Hepatocyte (in vitro differentiated cells): ENCODE measurements around the gene XYLT1. TPM values are rescaled to one million over a fixed set of nuclear protein-coding genes. Genes with fewer than 3 reads are reported as not detected.

Experiments used
- DNase-seq: peaks from one replicate; pipeline ENCODE4 v3.0.0-alpha.2; 2016; ENCODE audit warnings: low spot score
- H2AFZ ChIP-seq: fragments of 200-600 bp; sonication (generic); 2 replicates; pipeline ENCODE4 v1.6.0; 2016; ENCODE audit warnings: antibody characterized with exemption, mild to moderate bottlenecking
- H3K27ac ChIP-seq: fragments of 200-600 bp; sonication (generic); 2 replicates; pipeline ENCODE4 v1.5.1; 2016; ENCODE audit warnings: mild to moderate bottlenecking
- H3K27me3 ChIP-seq: fragments of 200-600 bp; sonication (generic); 2 replicates; pipeline ENCODE4 v1.6.1; 2016
- H3K36me3 ChIP-seq: fragments of 200-600 bp; sonication (generic); replicated peaks from 2 replicates; pipeline ENCODE4 v1.5.1; 2016; ENCODE audit warnings: low read depth; ENCODE audit not compliant: insufficient read depth
- H3K4me1 ChIP-seq: fragments of 200-600 bp; sonication (generic); 2 replicates; pipeline ENCODE4 v1.5.1; 2016; ENCODE audit warnings: mild to moderate bottlenecking, moderate library complexity; ENCODE audit not compliant: insufficient read depth
- H3K4me2 ChIP-seq: fragments of 200-600 bp; sonication (generic); 2 replicates; pipeline ENCODE4 v1.6.0; 2016
- H3K4me3 ChIP-seq: fragments of 200-600 bp; sonication (generic); 2 replicates; pipeline ENCODE4 v1.5.1; 2016; ENCODE audit warnings: mild to moderate bottlenecking
- H3K79me2 ChIP-seq: fragments of 200-600 bp; sonication (generic); 2 replicates; pipeline ENCODE4 v1.6.0; 2017; ENCODE audit warnings: mild to moderate bottlenecking
- H3K9me2 ChIP-seq: fragments of 200-600 bp; sonication (generic); replicated peaks from 2 replicates; pipeline ENCODE4 v1.6.0; 2017; ENCODE audit warnings: mild to moderate bottlenecking; ENCODE audit not compliant: insufficient read depth
- H3K9me3 ChIP-seq: fragments of 200-600 bp; sonication (generic); 2 replicates; pipeline ENCODE4 v1.5.1; 2016; ENCODE audit warnings: low read depth, mild to moderate bottlenecking
- H4K20me1 ChIP-seq: fragments of 200-600 bp; sonication (generic); 2 replicates; pipeline ENCODE4 v1.6.0; 2016; ENCODE audit warnings: mild to moderate bottlenecking; ENCODE audit not compliant: insufficient read depth, poor library complexity, severe bottlenecking
- EZH2 ChIP-seq: fragments of 200-600 bp; sonication (generic); IDR thresholded peaks from 2 replicates; pipeline ENCODE4 v1.6.1; 2016; ENCODE audit warnings: antibody characterized with exemption, mild to moderate bottlenecking, borderline replicate concordance
- EZH2phosphoT487 ChIP-seq: fragments of 200-600 bp; sonication (generic); IDR thresholded peaks from one replicate; pipeline ENCODE4 v1.6.1; 2018; ENCODE audit warnings: antibody characterized with exemption, mild to moderate bottlenecking, low read depth, moderate library complexity; ENCODE audit not compliant: unreplicated experiment, severe bottlenecking
- whole genome bisulfite sequencing: methylation state at CpG from one replicate; pipeline ENCODE4 v1.1.6; 2016; ENCODE audit warnings: low lambda C conversion rate; ENCODE audit errors: missing lambda C conversion rate; 5-methylcytosine and 5-hydroxymethylcytosine counted together
- polyA plus RNA-seq: library from polyadenylated mRNA; unstranded; fragments of >200 nt; fragmentation: Nextera tagmentation; extraction: Ambion mirVana; gene quantifications from 2 replicates; pipeline ENCODE4 v1.2.1, GENCODE V29; 2016
- total RNA-seq: library from RNA; depleted of rRNA; stranded (reverse); fragments of >200 nt; gene quantifications from 2 replicates; pipeline ENCODE4 v1.2.3, GENCODE V29; 2014
- TF ChIP-seq, protein P1 (sequence below): fragments of 200-600 bp; sonication (generic); IDR thresholded peaks from 2 replicates; pipeline ENCODE4 v1.5.1; 2016; ENCODE audit warnings: antibody characterized with exemption, mild to moderate bottlenecking; ENCODE audit not compliant: poor library complexity

Gene XYLT1
- total and polyA plus RNA-seq, 2 experiments from 2014 or later: 6.9 to 13.7 TPM

DNA sequence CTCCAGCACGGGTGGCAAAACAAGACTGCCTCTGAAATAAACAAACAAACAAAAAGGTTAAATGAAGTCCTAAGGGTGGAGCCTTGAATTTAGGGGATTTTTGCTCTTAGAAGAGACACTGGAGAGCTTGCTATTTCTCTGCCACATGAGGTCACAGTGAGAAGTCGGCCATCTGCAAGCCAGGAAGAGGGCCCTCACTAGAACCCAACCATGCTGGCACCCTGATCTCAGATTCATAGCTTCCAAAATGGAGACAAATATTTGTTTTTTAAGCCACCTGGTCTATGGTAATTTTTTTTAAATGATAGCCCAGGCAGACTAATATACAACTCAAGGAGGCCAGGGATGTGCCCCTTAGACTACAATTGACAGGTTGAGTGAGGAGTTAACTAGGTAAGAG lies 255.5 kb downstream of the XYLT1 start:
- Histone ChIP-seq H3K4me3 (no peak overlapping the region), H3K4me1 (no peaks in the 10 kb centered on the region), H3K9me3 (no peaks in the 10 kb centered on the region), H3K9me2 (no peaks in the 10 kb centered on the region), H3K79me2 (no peaks in the 10 kb centered on the region), H4K20me1 (no peaks in the 10 kb centered on the region), H2AFZ (no peak overlapping the region), H3K27me3 (no peaks in the 10 kb centered on the region), H3K27ac (no peak overlapping the region), H3K36me3 (no peaks in the 10 kb centered on the region), H3K4me2 (no peak overlapping the region)
- 79% methylated on average over 2 of the region's 2 CpGs for WGBS
- TF ChIP-seq EZH2 (no peak), EZH2phosphoT487 (no peak)
- TF ChIP-seq, protein P1, sequence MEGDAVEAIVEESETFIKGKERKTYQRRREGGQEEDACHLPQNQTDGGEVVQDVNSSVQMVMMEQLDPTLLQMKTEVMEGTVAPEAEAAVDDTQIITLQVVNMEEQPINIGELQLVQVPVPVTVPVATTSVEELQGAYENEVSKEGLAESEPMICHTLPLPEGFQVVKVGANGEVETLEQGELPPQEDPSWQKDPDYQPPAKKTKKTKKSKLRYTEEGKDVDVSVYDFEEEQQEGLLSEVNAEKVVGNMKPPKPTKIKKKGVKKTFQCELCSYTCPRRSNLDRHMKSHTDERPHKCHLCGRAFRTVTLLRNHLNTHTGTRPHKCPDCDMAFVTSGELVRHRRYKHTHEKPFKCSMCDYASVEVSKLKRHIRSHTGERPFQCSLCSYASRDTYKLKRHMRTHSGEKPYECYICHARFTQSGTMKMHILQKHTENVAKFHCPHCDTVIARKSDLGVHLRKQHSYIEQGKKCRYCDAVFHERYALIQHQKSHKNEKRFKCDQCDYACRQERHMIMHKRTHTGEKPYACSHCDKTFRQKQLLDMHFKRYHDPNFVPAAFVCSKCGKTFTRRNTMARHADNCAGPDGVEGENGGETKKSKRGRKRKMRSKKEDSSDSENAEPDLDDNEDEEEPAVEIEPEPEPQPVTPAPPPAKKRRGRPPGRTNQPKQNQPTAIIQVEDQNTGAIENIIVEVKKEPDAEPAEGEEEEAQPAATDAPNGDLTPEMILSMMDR: no peak
- no peak for DNase-seq

DNA sequence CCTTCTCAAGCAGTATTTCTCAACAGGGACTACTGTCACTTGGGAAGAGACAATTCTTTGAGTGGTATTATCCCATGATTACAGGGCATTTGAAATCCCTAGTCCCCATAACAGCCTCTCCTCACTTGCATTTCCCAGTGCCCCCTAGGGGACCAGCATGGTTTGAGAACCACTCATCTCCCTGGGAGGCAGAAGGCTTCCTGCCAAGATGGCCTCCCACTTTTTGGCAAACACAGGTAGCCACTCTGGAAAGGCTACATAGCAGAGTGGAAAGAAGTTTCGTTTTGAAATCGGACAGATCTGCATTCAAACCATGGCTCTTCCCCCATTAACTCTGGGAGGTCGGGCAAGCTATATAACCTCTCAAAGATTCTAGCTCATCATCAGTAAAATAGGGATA lies 256.8 kb downstream of the XYLT1 start:
- WGBS: 96% methylated on average over 3 of the region's 3 CpGs
- Histone ChIP-seq H3K4me2 (no peak overlapping the region), H4K20me1 (no peaks in the 10 kb centered on the region), H3K9me2 (no peaks in the 10 kb centered on the region), H3K36me3 (no peaks in the 10 kb centered on the region), H3K9me3 (no peaks in the 10 kb centered on the region), H3K27me3 (no peaks in the 10 kb centered on the region), H2AFZ (no peak overlapping the region), H3K79me2 (no peaks in the 10 kb centered on the region), H3K4me1 (no peaks in the 10 kb centered on the region), H3K27ac (no peak overlapping the region), H3K4me3 (no peak overlapping the region)
- TF ChIP-seq EZH2: no peak
- TF ChIP-seq EZH2phosphoT487: no peak
- TF ChIP-seq, protein P1: no peak
- no peak for DNase-seq

DNA sequence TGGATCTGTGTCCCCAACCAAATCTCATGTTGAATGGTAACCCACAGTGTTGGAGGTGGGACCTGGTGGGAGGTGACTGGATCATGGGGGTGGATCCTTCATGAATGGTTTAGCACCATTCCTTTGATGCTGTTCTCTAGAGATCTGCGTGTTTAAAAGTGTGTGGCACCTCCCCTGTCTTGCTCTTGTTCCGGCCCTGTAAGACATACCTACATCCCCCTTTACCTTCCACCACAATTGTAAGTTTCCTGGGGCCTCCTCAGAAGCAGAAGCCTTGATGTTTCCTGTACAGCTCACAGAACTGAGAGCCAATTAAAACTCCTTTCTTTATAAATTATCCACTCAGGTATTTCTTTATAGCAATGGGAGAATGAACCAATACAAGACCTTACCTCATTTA lies 257.7 kb downstream of the XYLT1 start:
- H3K4me3 ChIP-seq: no peak overlapping the region
- WGBS: 98% methylated on average over 2 of the region's 2 CpGs
- DNase-seq: no peak
- no peaks in the 10 kb centered on the region for H3K9me2 ChIP-seq
- no peak overlapping the region for H3K27ac ChIP-seq
- no peaks in the 10 kb centered on the region for H3K27me3 ChIP-seq
- H3K4me1 ChIP-seq: no peaks in the 10 kb centered on the region
- no peaks in the 10 kb centered on the region for H4K20me1 ChIP-seq
- H3K4me2 ChIP-seq: no peak overlapping the region
- no peaks in the 10 kb centered on the region for H3K36me3 ChIP-seq
- TF ChIP-seq EZH2phosphoT487 (no peak), EZH2 (no peak)
- TF ChIP-seq, protein P1: no peak
- H2AFZ ChIP-seq: no peak overlapping the region
- H3K9me3 ChIP-seq: no peaks in the 10 kb centered on the region
- H3K79me2 ChIP-seq: no peaks in the 10 kb centered on the region

DNA sequence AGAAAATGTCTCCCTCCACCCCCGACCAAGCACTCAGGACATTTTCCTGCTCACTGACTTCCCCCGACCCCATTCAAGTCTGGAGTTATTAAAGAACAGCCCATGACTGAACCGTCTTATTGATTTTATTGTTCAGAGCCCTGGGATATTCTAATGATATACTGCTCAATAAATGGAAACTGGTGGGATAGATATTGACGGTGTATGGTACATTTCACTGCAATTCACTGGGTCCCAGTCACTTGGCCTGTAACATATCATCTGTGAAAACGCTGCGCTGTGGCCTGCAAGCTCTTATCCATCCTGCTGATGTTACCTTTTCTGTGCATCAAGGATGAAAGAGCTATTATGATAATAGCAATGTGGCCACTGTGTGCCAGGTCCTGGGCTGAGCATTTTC lies 258.2 kb downstream of the XYLT1 start:
- no peaks in the 10 kb centered on the region for H3K4me1 ChIP-seq
- H3K79me2 ChIP-seq: no peaks in the 10 kb centered on the region
- no peaks in the 10 kb centered on the region for H3K36me3 ChIP-seq
- no peaks in the 10 kb centered on the region for H4K20me1 ChIP-seq
- no peaks in the 10 kb centered on the region for H3K27me3 ChIP-seq
- H3K9me2 ChIP-seq: no peaks in the 10 kb centered on the region
- no peak overlapping the region for H3K27ac ChIP-seq
- DNase-seq: no peak
- H3K9me3 ChIP-seq: no peaks in the 10 kb centered on the region
- 72% methylated on average over 6 of the region's 6 CpGs for WGBS
- H3K4me3 ChIP-seq: no peak overlapping the region
- H3K4me2 ChIP-seq: no peak overlapping the region
- H2AFZ ChIP-seq: no peak overlapping the region
- TF ChIP-seq, protein P1: no peak
- no peak for TF ChIP-seq EZH2phosphoT487
- no peak for TF ChIP-seq EZH2
